K562 (cell line): ENCODE results near the gene TMEM203. TPM values are rescaled to one million over a fixed set of nuclear protein-coding genes. Genes with fewer than 3 reads are reported as not detected.

Source experiments
- HDAC3 ChIP-seq: fragments of 450-650 bp; IDR thresholded peaks from 2 replicates; pipeline ENCODE4 v1.6.1; 2018; ENCODE audit warnings: borderline replicate concordance, mild to moderate bottlenecking, moderate library complexity; ENCODE audit not compliant: partially characterized antibody
- polyA plus RNA-seq, 8 experiments: library from polyadenylated mRNA; depleted of rRNA in 4 of 8; stranded (reverse) in 5 of 8; unstranded in 3 of 8; fragments of >200 nt; fragmentation: Nextera tagmentation in 2 of 8; fragmentation: Illumina TruSeq in 1 of 8; extraction: Ambion mirVana in 2 of 8; extraction: Trizol in 1 of 8; gene quantifications; 2 replicates each; pipeline versions ENCODE4 v1.2.1 to v1.2.3, GENCODE V29; 2011 to 2014; ENCODE audit warnings: inconsistent platforms in 1 of 8, missing spikeins in 1 of 8
- total RNA-seq, 7 experiments: library from RNA; depleted of rRNA in 6 of 7; stranded (reverse); fragments of >200 nt in 6 of 7; fragmentation: Illumina TruSeq in 2 of 7; extraction: Trizol in 2 of 7; gene quantifications; 2 replicates each; pipeline versions ENCODE4 v1.2.1 to v1.2.3, GENCODE V29; 2011 to 2021; ENCODE audit warnings: low replicate concordance in 1 of 7
- TF ChIP-seq, protein P1 (sequence below): sonication (generic); formaldehyde crosslinking; IDR thresholded peaks from 2 replicates; pipeline ENCODE4 v1.8.1; 2023; ENCODE audit warnings: missing genetic modification reagents, mild to moderate bottlenecking, borderline replicate concordance

TMEM203 gene
- total and polyA plus RNA-seq, 9 of the 15 experiments (the other 6 are each of a cell fraction or from before 2014, with no cell fraction given) = 8.8 to 59.5 (median 37.6) TPM

DNA sequence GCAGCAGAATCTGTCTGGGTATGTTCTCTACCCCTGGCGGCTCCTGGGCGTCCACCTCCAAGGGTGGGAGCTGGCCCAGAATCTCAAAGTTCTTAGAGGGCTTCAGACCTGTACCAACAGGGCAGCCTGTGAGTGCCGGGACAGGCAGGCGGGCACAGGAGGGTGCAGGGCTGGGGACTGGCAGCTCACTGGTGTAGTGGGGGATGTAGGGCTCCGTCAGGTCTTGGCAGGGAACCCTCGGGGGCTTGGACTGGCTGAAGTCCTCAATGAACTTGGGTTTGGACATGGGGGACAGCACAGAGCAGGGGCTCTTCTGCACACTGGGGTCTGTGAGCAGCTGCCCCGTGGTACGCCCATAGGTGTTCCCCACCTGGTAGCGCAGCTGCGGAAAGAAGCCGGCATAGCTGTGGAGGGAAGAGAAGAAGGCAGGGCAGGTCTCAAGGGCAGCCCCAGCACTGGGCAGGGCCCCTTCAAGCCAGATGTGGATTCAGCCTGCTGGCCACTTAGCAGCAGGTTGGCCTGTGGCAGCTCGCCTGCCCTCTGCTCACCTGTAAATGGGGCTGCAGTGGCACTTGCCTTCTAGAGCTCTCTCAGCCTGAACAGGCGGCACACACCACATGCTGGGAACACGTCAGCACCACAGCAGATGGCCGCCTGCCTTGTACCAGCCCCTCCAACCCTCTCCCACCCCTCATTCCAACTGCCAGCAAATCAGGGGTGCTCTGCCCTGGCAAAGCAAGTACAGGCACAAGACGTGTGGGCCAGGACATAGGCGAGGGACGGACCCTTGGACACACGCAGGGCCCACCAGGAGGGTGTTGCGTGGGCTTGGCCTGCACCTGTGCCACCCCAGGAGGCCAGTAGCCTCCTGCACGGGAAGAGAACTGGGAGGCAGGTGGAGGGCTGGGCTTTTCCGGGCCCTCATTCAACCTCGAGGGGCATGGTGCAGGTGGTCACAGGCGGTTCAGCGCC is 40.3 kb upstream of the TMEM203 start (continued):
- TF ChIP-seq, protein P1, sequence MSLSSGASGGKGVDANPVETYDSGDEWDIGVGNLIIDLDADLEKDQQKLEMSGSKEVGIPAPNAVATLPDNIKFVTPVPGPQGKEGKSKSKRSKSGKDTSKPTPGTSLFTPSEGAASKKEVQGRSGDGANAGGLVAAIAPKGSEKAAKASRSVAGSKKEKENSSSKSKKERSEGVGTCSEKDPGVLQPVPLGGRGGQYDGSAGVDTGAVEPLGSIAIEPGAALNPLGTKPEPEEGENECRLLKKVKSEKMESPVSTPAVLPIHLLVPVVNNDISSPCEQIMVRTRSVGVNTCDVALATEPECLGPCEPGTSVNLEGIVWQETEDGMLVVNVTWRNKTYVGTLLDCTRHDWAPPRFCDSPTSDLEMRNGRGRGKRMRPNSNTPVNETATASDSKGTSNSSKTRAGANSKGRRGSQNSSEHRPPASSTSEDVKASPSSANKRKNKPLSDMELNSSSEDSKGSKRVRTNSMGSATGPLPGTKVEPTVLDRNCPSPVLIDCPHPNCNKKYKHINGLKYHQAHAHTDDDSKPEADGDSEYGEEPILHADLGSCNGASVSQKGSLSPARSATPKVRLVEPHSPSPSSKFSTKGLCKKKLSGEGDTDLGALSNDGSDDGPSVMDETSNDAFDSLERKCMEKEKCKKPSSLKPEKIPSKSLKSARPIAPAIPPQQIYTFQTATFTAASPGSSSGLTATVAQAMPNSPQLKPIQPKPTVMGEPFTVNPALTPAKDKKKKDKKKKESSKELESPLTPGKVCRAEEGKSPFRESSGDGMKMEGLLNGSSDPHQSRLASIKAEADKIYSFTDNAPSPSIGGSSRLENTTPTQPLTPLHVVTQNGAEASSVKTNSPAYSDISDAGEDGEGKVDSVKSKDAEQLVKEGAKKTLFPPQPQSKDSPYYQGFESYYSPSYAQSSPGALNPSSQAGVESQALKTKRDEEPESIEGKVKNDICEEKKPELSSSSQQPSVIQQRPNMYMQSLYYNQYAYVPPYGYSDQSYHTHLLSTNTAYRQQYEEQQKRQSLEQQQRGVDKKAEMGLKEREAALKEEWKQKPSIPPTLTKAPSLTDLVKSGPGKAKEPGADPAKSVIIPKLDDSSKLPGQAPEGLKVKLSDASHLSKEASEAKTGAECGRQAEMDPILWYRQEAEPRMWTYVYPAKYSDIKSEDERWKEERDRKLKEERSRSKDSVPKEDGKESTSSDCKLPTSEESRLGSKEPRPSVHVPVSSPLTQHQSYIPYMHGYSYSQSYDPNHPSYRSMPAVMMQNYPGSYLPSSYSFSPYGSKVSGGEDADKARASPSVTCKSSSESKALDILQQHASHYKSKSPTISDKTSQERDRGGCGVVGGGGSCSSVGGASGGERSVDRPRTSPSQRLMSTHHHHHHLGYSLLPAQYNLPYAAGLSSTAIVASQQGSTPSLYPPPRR (CRISPR knock-in tag) = no peak
- TF ChIP-seq HDAC3 = no peak
- TF ChIP-seq, all 486 proteins: peak for 0
